WTC11 (cell line): ENCODE measurements around the gene SERGEF. TPM values are rescaled to one million over a fixed set of nuclear protein-coding genes. Genes with fewer than 3 reads are reported as not detected.

ENCODE experiments used
- ATAC-seq: fragments of 200-7000 bp; cut with Tn5 transposase; 2 replicates; pipeline ENCODE4 v1.10.0; 2021; ENCODE audit warnings: mild to moderate bottlenecking, moderate library complexity
- CTCF ChIA-PET: fragments of 300-600 bp; sonication (Branson Sonifier 250); formaldehyde crosslinking; loops from one replicate; lab custom pipeline; 2021; ENCODE audit warnings: antibody characterized with exemption; lab: Charles Lee
- POLR2A ChIA-PET: fragments of 350-600 bp; sonication (Branson Sonifier 250); formaldehyde crosslinking; loops from one replicate; lab custom pipeline; 2021; ENCODE audit warnings: antibody characterized with exemption; lab: Charles Lee
- DNase-seq: peaks from one replicate; pipeline ENCODE4 v3.0.0; 2021; ENCODE audit warnings: low spot score
- H3K27ac Mint-ChIP-seq: 2 replicates; pipeline ENCODE4 v1.8.0; 2021; ENCODE audit warnings: mixed read lengths
- H3K27me3 Mint-ChIP-seq: 2 replicates; pipeline ENCODE4 v1.8.0; 2021; ENCODE audit warnings: low read depth, mild to moderate bottlenecking, moderate library complexity, mixed read lengths
- H3K36me3 Mint-ChIP-seq: 2 replicates; pipeline ENCODE4 v1.8.0; 2021; ENCODE audit warnings: mixed read lengths
- H3K4me1 Mint-ChIP-seq: 2 replicates; pipeline ENCODE4 v1.8.0; 2022; ENCODE audit warnings: mixed read lengths
- H3K4me3 Mint-ChIP-seq: 2 replicates; pipeline ENCODE4 v1.8.0; 2021; ENCODE audit warnings: mild to moderate bottlenecking, moderate library complexity, mixed read lengths
- H3K9me3 Mint-ChIP-seq: 2 replicates; pipeline ENCODE4 v1.8.0; 2021; ENCODE audit warnings: mixed read lengths
- ATF2 ChIP-seq: sonication (generic); formaldehyde crosslinking; IDR thresholded peaks from 2 replicates; pipeline ENCODE4 v1.8.1; 2022; ENCODE audit warnings: low read depth, missing genetic modification reagents, borderline replicate concordance
- CTCF ChIP-seq: fragments of 200-600 bp; IDR thresholded peaks from 2 replicates; pipeline ENCODE4 v1.8.0; 2022; ENCODE audit warnings: antibody characterized with exemption
- ELF4 ChIP-seq: sonication (generic); formaldehyde crosslinking; IDR thresholded peaks from 2 replicates; pipeline ENCODE4 v1.8.1; 2022; ENCODE audit warnings: low read depth, mild to moderate bottlenecking, moderate library complexity, missing genetic modification reagents
- ERG ChIP-seq: fragments of 250-450 bp; sonication (Bioruptor Pico); IDR thresholded peaks from 2 replicates; pipeline ENCODE4 v1.8.0; 2021; ENCODE audit warnings: mild to moderate bottlenecking
- IRF1 ChIP-seq: sonication (generic); formaldehyde crosslinking; IDR thresholded peaks from 2 replicates; pipeline ENCODE4 v1.8.0; 2023; ENCODE audit warnings: missing genetic modification reagents
- NFYB ChIP-seq: sonication (generic); formaldehyde crosslinking; conservative IDR thresholded peaks from 2 replicates; pipeline ENCODE4 v1.8.0; 2022; ENCODE audit warnings: low read depth, missing genetic modification reagents
- OVOL2 ChIP-seq: fragments of 250-450 bp; sonication (Bioruptor Pico); IDR thresholded peaks from 2 replicates; pipeline ENCODE4 v1.9.0; 2021; ENCODE audit warnings: mild to moderate bottlenecking, borderline replicate concordance
- PRDM15 ChIP-seq: sonication (generic); formaldehyde crosslinking; IDR thresholded peaks from 2 replicates; pipeline ENCODE4 v1.8.0; 2022; ENCODE audit warnings: missing genetic modification reagents
- PREB ChIP-seq: sonication (generic); formaldehyde crosslinking; IDR thresholded peaks from 2 replicates; pipeline ENCODE4 v1.8.1; 2022; ENCODE audit warnings: mild to moderate bottlenecking, missing genetic modification reagents, moderate library complexity, borderline replicate concordance
- RELA ChIP-seq: sonication (generic); formaldehyde crosslinking; IDR thresholded peaks from 2 replicates; pipeline ENCODE4 v1.8.1; 2022; ENCODE audit warnings: missing genetic modification reagents, mild to moderate bottlenecking, borderline replicate concordance
- SMAD3 ChIP-seq: sonication (generic); formaldehyde crosslinking; IDR thresholded peaks from 2 replicates; pipeline ENCODE4 v1.8.0; 2022; ENCODE audit warnings: missing genetic modification reagents, mild to moderate bottlenecking, borderline replicate concordance
- SMAD4 ChIP-seq: sonication (generic); formaldehyde crosslinking; IDR thresholded peaks from 2 replicates; pipeline ENCODE4 v1.8.0; 2022; ENCODE audit warnings: mild to moderate bottlenecking, missing genetic modification reagents
- TCF7 ChIP-seq: sonication (generic); formaldehyde crosslinking; IDR thresholded peaks from 2 replicates; pipeline ENCODE4 v1.8.0; 2022; ENCODE audit warnings: mild to moderate bottlenecking, low read depth, missing genetic modification reagents, moderate library complexity
- TEAD1 ChIP-seq: sonication (generic); formaldehyde crosslinking; IDR thresholded peaks from 2 replicates; pipeline ENCODE4 v1.8.0; 2022; ENCODE audit warnings: mild to moderate bottlenecking, missing genetic modification reagents
- USF2 ChIP-seq: sonication (generic); formaldehyde crosslinking; IDR thresholded peaks from 2 replicates; pipeline ENCODE4 v1.8.1; 2023; ENCODE audit warnings: mild to moderate bottlenecking, missing genetic modification reagents, moderate library complexity
- ZNF219 ChIP-seq: sonication (generic); formaldehyde crosslinking; IDR thresholded peaks from 2 replicates; pipeline ENCODE4 v1.8.0; 2023; ENCODE audit warnings: missing genetic modification reagents, mild to moderate bottlenecking, borderline replicate concordance
- ZNF317 ChIP-seq: sonication (generic); formaldehyde crosslinking; IDR thresholded peaks from 2 replicates; pipeline ENCODE4 v1.8.1; 2023; ENCODE audit warnings: low read depth, mild to moderate bottlenecking, moderate library complexity, missing genetic modification reagents, borderline replicate concordance
- ZNF396 ChIP-seq: fragments of 250-450 bp; sonication (Bioruptor Pico); IDR thresholded peaks from 2 replicates; pipeline ENCODE4 v1.8.0; 2021; ENCODE audit warnings: mild to moderate bottlenecking, moderate library complexity, borderline replicate concordance
- ZNF416 ChIP-seq: fragments of 250-450 bp; sonication (Bioruptor Pico); IDR thresholded peaks from 2 replicates; pipeline ENCODE4 v1.9.0; 2021; ENCODE audit warnings: mild to moderate bottlenecking, inconsistent platforms
- ZNF671 ChIP-seq: fragments of 250-450 bp; sonication (Bioruptor Pico); IDR thresholded peaks from 2 replicates; pipeline ENCODE4 v1.8.0; 2021; ENCODE audit warnings: mild to moderate bottlenecking
- total RNA-seq: library from RNA; stranded (reverse); gene quantifications from 3 replicates; pipeline ENCODE4 v1.2.3, GENCODE V29; 2021

The SERGEF gene
- total RNA-seq, 1 experiment from 2014 or later = 35.5 TPM

GRCh38 chr11:17744151-17744940 lies 268.5 kb downstream of the SERGEF start:
- ChIA-PET CTCF (interaction anchor here (1.0 to 1.6 kb wide), 6 partner anchors 9 to 162 kb away, joined by 3 to 15 read pairs (median 6); partner anchors contain the start of gene KCNC1), POLR2A (no interaction called here)
- no peaks in the 10 kb centered on the region; the same call in 1 of the 2 replicates for H3K27me3 Mint-ChIP-seq
- no peak for TF ChIP-seq ZNF671
- no peak for TF ChIP-seq TEAD1 (CRISPR knock-in tag)
- TF ChIP-seq ELF4 = no peak
- no peak for TF ChIP-seq ZNF396 (CRISPR knock-in tag)
- TF ChIP-seq ZNF317 = no peak
- TF ChIP-seq ERG (CRISPR knock-in tag) = no peak
- ATAC-seq (no peak), DNase-seq (no peak)
- no peaks in the 10 kb centered on the region for H3K4me1 Mint-ChIP-seq
- H3K27ac Mint-ChIP-seq = no peak overlapping the region
- no peaks in the 10 kb centered on the region for H3K9me3 Mint-ChIP-seq
- H3K4me3 Mint-ChIP-seq = no peak overlapping the region
- no peaks in the 10 kb centered on the region for H3K36me3 Mint-ChIP-seq

- CTCF ChIA-PET = interaction anchor here (1.0 to 1.6 kb wide), 6 partner anchors 9 to 163 kb away, joined by 3 to 15 read pairs (median 6); partner anchors contain the start of gene KCNC1
- Mint-ChIP-seq H3K9me3 (no peaks in the 10 kb centered on the region), H3K4me3 (no peak overlapping the region), H3K36me3 (no peaks in the 10 kb centered on the region), H3K27ac (no peak overlapping the region), H3K27me3 (no peaks in the 10 kb centered on the region; the same call in 1 of the 2 replicates), H3K4me1 (no peaks in the 10 kb centered on the region)
- DNase-seq = no peak
- POLR2A ChIA-PET = no interaction called here
- ATAC-seq = no peak
- no peak for TF ChIP-seq NFYB
- no peak for TF ChIP-seq USF2 (CRISPR knock-in tag)
- TF ChIP-seq TCF7 (CRISPR knock-in tag) = no peak
- no peak for TF ChIP-seq PRDM15 (CRISPR knock-in tag)
- TF ChIP-seq ATF2 (CRISPR knock-in tag) = no peak
- TF ChIP-seq ZNF219 (CRISPR knock-in tag) = no peak
- TF ChIP-seq ZNF416 (CRISPR knock-in tag) = no peak
- TF ChIP-seq CTCF = no peak
- no peak for TF ChIP-seq RELA
- TF ChIP-seq IRF1 (CRISPR knock-in tag) = no peak
- TF ChIP-seq PREB (CRISPR knock-in tag) = no peak
- no peak for TF ChIP-seq SMAD3 (CRISPR knock-in tag)
- TF ChIP-seq OVOL2 (CRISPR knock-in tag) = no peak
- TF ChIP-seq SMAD4 (CRISPR knock-in tag) = no peak
These were observed 269.1 kb downstream of the SERGEF start for GRCh38 chr11:17743808-17744119.
